Measurements from ENCODE around the gene CNOT1.

DNA sequence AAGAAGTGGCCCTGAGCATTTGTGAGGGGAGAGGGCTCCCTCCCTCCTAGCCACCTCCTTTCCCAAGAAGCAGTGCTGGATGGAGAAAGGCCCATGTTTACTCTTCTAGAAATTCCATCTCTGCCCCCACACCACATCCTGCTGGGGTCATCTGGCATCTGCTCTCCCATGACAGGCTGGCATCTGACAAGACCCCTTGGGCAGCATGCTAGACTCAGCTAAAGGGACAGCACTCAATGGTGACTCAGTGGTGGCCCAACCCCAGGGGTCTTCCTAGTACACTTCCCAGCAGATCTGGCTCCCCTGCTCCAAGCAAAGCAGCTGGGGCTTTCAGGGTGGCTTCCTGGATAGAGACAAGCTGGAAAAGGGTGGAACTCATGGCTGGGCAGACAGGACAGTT lies 40.6 kb upstream of the CNOT1 start:
- TF ChIP-seq, protein P1, sequence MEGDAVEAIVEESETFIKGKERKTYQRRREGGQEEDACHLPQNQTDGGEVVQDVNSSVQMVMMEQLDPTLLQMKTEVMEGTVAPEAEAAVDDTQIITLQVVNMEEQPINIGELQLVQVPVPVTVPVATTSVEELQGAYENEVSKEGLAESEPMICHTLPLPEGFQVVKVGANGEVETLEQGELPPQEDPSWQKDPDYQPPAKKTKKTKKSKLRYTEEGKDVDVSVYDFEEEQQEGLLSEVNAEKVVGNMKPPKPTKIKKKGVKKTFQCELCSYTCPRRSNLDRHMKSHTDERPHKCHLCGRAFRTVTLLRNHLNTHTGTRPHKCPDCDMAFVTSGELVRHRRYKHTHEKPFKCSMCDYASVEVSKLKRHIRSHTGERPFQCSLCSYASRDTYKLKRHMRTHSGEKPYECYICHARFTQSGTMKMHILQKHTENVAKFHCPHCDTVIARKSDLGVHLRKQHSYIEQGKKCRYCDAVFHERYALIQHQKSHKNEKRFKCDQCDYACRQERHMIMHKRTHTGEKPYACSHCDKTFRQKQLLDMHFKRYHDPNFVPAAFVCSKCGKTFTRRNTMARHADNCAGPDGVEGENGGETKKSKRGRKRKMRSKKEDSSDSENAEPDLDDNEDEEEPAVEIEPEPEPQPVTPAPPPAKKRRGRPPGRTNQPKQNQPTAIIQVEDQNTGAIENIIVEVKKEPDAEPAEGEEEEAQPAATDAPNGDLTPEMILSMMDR (IDR thresholded peaks at IDR 0.05 in 2 of 3, conservative IDR thresholded peaks at IDR 0.05 in 1 of 3; ENCODE audit: control insufficient read depth in 2 of 3, extremely low read depth in 1 of 3, insufficient read depth in 1 of 3, low read depth in 3 of 3, low read length in 3 of 3) = no peak
- no peak for TF ChIP-seq HCFC1 (IDR thresholded peaks at IDR 0.05; ENCODE audit: low read length)
- no peak for TF ChIP-seq SIN3A (IDR thresholded peaks at IDR 0.05; ENCODE audit: low read depth, low read length)
- TF ChIP-seq CBX5 (IDR thresholded peaks at IDR 0.05; ENCODE audit: low read depth) = no peak
- TF ChIP-seq, protein P2, sequence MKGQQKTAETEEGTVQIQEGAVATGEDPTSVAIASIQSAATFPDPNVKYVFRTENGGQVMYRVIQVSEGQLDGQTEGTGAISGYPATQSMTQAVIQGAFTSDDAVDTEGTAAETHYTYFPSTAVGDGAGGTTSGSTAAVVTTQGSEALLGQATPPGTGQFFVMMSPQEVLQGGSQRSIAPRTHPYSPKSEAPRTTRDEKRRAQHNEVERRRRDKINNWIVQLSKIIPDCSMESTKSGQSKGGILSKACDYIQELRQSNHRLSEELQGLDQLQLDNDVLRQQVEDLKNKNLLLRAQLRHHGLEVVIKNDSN (IDR thresholded peaks at IDR 0.05; ENCODE audit: borderline replicate concordance, extremely low read length, insufficient read depth, low read depth, low read length) = no peak
- TF ChIP-seq SUPT20H (IDR thresholded peaks at IDR 0.05; ENCODE audit: borderline replicate concordance, control insufficient read depth, low read depth, low read length) = no peak
- TF ChIP-seq EP300 (IDR thresholded peaks at IDR 0.05; ENCODE audit: borderline replicate concordance in 1 of 2, control insufficient read depth in 1 of 2, low read depth in 2 of 2, low read length in 2 of 2) = no peak
- TF ChIP-seq SMAD1 (IDR thresholded peaks at IDR 0.05; ENCODE audit: low read depth, partially characterized antibody) = no peak
- TF ChIP-seq FOS (IDR thresholded peaks at IDR 0.05; ENCODE audit: borderline replicate concordance, extremely low read depth, insufficient read length) = no peak
- TF ChIP-seq, protein P3, sequence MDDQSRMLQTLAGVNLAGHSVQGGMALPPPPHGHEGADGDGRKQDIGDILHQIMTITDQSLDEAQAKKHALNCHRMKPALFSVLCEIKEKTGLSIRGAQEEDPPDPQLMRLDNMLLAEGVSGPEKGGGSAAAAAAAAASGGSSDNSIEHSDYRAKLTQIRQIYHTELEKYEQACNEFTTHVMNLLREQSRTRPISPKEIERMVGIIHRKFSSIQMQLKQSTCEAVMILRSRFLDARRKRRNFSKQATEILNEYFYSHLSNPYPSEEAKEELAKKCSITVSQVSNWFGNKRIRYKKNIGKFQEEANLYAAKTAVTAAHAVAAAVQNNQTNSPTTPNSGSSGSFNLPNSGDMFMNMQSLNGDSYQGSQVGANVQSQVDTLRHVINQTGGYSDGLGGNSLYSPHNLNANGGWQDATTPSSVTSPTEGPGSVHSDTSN (IDR thresholded peaks at IDR 0.05; ENCODE audit: insufficient replicate concordance, low read depth, low read length) = no peak
